ENCODE results near the gene GORAB. TPM values are rescaled to one million over a fixed set of nuclear protein-coding genes. Genes with fewer than 3 reads are reported as not detected.

GORAB gene
- total and polyA plus RNA-seq, 9 of the 15 experiments (the other 6 are each of a cell fraction or from before 2014, with no cell fraction given) = 4.4 to 12.9 (median 8.9) TPM

GRCh38 chr1:170583186-170583585, 51.2 kb downstream of the GORAB start (continued):
- no peak for TF ChIP-seq ATF2 (CRISPR knock-in tag; IDR thresholded peaks at IDR 0.05)
- no peak for TF ChIP-seq ZBTB9 (CRISPR knock-in tag; IDR thresholded peaks at IDR 0.05)

DNA sequence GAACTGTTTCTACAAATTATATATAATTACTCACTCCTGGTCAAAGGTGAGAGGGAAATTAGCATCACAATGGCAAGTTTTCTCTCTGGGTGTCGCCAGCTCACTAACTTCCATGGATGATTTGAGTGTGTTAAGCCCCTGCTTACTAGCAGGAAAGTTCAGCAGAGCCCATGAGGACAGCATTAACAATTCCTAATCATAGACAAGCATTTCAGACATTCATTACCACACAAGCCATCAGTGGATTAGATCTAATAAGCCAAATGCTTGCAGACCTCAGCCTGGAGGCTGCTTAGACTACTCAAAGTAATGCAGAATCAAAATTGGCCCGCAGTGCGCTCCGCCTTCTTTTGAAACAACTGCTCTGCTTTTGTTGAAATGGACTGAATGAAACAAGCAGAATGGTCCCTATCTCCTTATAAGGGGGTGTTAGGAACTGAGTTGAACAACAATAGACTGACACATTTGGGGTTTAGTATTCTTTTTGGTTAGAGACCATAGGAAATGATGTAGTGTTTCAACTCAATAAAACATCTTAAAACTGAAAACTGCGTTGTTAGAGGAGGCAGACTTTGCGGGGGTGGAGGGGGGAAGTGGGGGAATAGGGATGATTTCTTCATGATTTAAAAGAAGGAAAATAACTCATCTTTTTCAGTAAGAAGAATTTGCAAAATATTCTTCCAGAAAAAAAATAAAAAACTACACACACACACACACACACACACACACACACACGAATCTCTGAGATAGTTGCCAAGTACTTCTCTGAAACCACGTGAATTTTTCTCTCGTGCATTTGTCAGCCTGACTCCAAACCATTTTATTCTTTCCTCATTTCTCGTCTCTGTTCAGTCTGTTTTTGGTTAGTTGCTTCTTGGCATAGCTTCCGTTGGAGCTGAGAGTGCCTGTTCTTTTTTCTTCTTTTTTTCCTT, 54.6 kb downstream of the GORAB start:
- FAIRE-seq = no peak
- no peak for ATAC-seq
- TF ChIP-seq BCL6 (CRISPR knock-in tag; IDR thresholded peaks at IDR 0.05) (no peak), SMARCB1 (IDR thresholded peaks at IDR 0.05; ENCODE audit: insufficient read length, low read depth) (no peak), ZNF76 (CRISPR knock-in tag; IDR thresholded peaks at IDR 0.05; ENCODE audit: borderline replicate concordance) (no peak), SIN3A (IDR thresholded peaks at IDR 0.05; ENCODE audit: borderline replicate concordance in 2 of 2, control insufficient read depth in 1 of 2, low read depth in 2 of 2, low read length in 2 of 2) (no peak), ZNF143 (CRISPR knock-in tag; IDR thresholded peaks at IDR 0.05) (no peak), ZNF174 (CRISPR knock-in tag; IDR thresholded peaks at IDR 0.05) (no peak), MIER1 (IDR thresholded peaks at IDR 0.05; ENCODE audit: low read depth) (no peak), ADNP (tag; IDR thresholded peaks at IDR 0.05) (no peak)
- TF ChIP-seq, protein P1, sequence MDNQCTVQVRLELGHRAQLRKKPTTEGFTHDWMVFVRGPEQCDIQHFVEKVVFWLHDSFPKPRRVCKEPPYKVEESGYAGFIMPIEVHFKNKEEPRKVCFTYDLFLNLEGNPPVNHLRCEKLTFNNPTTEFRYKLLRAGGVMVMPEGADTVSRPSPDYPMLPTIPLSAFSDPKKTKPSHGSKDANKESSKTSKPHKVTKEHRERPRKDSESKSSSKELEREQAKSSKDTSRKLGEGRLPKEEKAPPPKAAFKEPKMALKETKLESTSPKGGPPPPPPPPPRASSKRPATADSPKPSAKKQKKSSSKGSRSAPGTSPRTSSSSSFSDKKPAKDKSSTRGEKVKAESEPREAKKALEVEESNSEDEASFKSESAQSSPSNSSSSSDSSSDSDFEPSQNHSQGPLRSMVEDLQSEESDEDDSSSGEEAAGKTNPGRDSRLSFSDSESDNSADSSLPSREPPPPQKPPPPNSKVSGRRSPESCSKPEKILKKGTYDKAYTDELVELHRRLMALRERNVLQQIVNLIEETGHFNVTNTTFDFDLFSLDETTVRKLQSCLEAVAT (IDR thresholded peaks at IDR 0.05) = no peak
- TF ChIP-seq, protein P2, sequence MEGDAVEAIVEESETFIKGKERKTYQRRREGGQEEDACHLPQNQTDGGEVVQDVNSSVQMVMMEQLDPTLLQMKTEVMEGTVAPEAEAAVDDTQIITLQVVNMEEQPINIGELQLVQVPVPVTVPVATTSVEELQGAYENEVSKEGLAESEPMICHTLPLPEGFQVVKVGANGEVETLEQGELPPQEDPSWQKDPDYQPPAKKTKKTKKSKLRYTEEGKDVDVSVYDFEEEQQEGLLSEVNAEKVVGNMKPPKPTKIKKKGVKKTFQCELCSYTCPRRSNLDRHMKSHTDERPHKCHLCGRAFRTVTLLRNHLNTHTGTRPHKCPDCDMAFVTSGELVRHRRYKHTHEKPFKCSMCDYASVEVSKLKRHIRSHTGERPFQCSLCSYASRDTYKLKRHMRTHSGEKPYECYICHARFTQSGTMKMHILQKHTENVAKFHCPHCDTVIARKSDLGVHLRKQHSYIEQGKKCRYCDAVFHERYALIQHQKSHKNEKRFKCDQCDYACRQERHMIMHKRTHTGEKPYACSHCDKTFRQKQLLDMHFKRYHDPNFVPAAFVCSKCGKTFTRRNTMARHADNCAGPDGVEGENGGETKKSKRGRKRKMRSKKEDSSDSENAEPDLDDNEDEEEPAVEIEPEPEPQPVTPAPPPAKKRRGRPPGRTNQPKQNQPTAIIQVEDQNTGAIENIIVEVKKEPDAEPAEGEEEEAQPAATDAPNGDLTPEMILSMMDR (IDR thresholded peaks at IDR 0.05 in 2 of 3, conservative IDR thresholded peaks at IDR 0.05 in 1 of 3; ENCODE audit: insufficient read depth in 2 of 3, low read depth in 1 of 3, low read length in 3 of 3) = no peak

More for the DNA sequence above, 54.6 kb downstream of the GORAB start:
- POLR2A ChIA-PET = no interaction called here
- Histone ChIP-seq H3K4me1 (replicated peaks in 1 of 2; ENCODE audit: control insufficient read depth in 2 of 2, insufficient read depth in 2 of 2, low read length in 2 of 2) (no peaks in the 10 kb centered on the region), H3K9me1 (ENCODE audit: control insufficient read depth, insufficient read depth, low read length) (no peaks in the 10 kb centered on the region), H3K27ac (ENCODE audit: extremely low read depth, low read depth, low read length) (no peak overlapping the region), H3K9ac (ENCODE audit: insufficient read depth in 1 of 2, low read depth in 2 of 2, low read length in 2 of 2) (no peak overlapping the region), H3K27me3 (ENCODE audit: control insufficient read depth in 2 of 2, insufficient read depth in 2 of 2, low read length in 2 of 2) (no peaks in the 10 kb centered on the region), H3K9me3 (replicated peaks; ENCODE audit: control insufficient read depth, insufficient read depth, low read depth, low read length) (no peaks in the 10 kb centered on the region), H3K36me3 (ENCODE audit: control insufficient read depth, insufficient read depth, low read length) (no peaks in the 10 kb centered on the region), H4K20me1 (replicated peaks; ENCODE audit: control insufficient read depth, insufficient read depth, low read length) (no peaks in the 10 kb centered on the region), H3K4me3 (no peak overlapping the region), H2AFZ (ENCODE audit: low read depth, low read length) (no peak overlapping the region), H3K79me2 (ENCODE audit: control insufficient read depth, insufficient read depth, low read length) (no peaks in the 10 kb centered on the region), H3K4me2 (ENCODE audit: insufficient read depth, low read length) (no peak overlapping the region)
- no TSS peak for BruUV-seq (replicated peaks)
- WGBS (ENCODE audit: insufficient coverage, low coverage, missing lambda C conversion rate) = under 1% methylated on average over 11 of the region's 11 CpGs
- in situ Hi-C loops (cut with MboI) (no loop called here), intact Hi-C loops (cut with micrococcal nuclease) (no loop called here)
- DNase-seq (ENCODE audit: extremely low read depth in 1 of 4, low spot score in 3 of 4) = no peak
- CTCF ChIA-PET (ENCODE audit: low intra/inter-chr PET ratio) = no interaction called here

All from K562 (cell line).